ENCODE data around the gene CDIPT. TPM values are rescaled to one million over a fixed set of nuclear protein-coding genes. Genes with fewer than 3 reads are reported as not detected.
"Not testable (repeated sequence)": the region's sequence is repeated elsewhere in the genome, so short reads cannot be mapped to it uniquely, and the experiment has no call there.

CDIPT gene, protein sequence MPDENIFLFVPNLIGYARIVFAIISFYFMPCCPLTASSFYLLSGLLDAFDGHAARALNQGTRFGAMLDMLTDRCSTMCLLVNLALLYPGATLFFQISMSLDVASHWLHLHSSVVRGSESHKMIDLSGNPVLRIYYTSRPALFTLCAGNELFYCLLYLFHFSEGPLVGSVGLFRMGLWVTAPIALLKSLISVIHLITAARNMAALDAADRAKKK
- total RNA-seq: 10 to 100 TPM; 62.5 to 82.1 TPM

DNA sequence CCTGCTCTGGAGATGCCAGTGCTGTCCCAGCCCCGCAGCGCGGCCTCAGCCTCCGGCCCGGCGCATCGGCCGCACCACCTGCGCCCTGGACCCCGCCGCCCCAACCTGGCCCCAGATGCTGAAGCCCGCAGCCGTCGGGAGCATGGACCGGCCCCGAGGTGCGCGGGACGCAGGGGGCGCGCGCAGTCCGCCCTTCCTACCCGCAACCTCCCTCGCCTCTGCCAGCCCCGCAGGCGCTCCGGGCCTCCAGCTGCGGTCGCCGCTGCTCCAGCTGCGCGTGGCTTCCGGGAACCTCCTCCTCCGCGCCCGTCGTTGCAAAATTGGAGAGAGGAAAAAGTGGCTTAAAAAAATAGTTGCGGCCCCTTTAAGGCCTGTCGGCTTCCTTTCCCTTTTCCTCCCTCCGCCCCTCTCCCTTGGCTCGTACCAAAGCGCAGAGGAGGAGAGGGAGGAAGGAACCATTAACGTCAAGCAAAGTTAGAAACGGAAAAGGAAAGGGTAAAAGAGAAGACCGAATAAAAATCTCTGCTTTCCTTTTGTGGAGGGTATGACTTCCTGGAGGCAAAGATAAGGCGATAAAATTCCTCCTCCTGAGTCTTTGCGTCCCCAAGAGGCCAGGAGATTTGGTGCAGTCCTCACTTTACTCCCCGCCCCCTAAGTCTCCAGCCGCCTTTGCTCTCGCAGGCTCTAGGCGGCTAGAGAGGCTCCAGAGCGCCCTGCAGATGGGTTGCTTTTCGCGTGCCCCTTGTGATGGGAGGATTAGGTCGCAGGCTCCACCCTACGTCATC lies at the start of gene CDIPT:
Gene CDIPT (minus strand): TSS at position 343 of the 785 bp plus-strand sequence. CDS start 369 bp downstream, outside the sequence.
- H3K27ac Mint-ChIP-seq: peak within 1 kb of the TSS; percentile 100
- peaks cover 31% of the 10 kb centered on the region for H3K4me1 Mint-ChIP-seq
- CTCF ChIA-PET: interaction anchor here (0.6 to 2.2 kb wide), 11 partner anchors 8 to 109 kb away, joined by 3 to 4 read pairs (median 3); partner anchors contain the start of gene MVP

DNA sequence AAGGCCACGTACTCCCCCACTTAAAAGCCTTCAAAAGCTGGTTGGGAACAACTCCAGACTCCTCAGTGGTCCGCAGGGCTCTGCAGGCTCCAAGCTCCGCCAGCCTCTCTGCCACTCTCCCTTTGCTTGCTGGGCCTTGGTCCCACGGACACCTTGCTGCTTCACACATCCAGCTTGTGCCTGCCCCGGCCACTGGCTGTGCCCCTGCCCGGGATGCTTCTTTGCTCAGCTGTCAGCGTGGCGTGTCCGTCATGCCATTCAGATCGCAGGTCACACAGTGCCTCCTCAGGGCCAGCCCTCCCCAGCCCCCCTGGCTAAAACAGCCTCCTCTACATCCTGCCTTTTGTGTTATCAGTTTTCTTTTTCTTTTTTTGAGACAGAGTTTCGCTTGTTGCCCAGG lies 49.1 kb upstream of the CDIPT start:
- no peak overlapping the region for H3K27ac Mint-ChIP-seq
- CTCF ChIA-PET: no interaction called here
- H3K4me3 Mint-ChIP-seq: no peak overlapping the region
- H3K4me1 Mint-ChIP-seq: peaks cover 2% of the 10 kb centered on the region
- DNase-seq: no peak
- POLR2A ChIA-PET: no interaction called here
- H3K9me3 Mint-ChIP-seq: no peaks in the 10 kb centered on the region
- peaks cover 8% of the 10 kb centered on the region for H3K36me3 Mint-ChIP-seq (ENCODE audit: low read depth)
- no peaks in the 10 kb centered on the region for H3K27me3 Mint-ChIP-seq

More for the DNA sequence above, at the start of gene CDIPT:
- peaks cover 20% of the 10 kb centered on the region for H3K36me3 Mint-ChIP-seq (ENCODE audit: low read depth)
- POLR2A ChIA-PET: no interaction called here
- H3K27me3 Mint-ChIP-seq: no peaks in the 10 kb centered on the region
- no peaks in the 10 kb centered on the region for H3K9me3 Mint-ChIP-seq
- H3K4me3 Mint-ChIP-seq: peak within 1 kb of the TSS; percentile 98
- DNase-seq: peak; percentile 95

DNA sequence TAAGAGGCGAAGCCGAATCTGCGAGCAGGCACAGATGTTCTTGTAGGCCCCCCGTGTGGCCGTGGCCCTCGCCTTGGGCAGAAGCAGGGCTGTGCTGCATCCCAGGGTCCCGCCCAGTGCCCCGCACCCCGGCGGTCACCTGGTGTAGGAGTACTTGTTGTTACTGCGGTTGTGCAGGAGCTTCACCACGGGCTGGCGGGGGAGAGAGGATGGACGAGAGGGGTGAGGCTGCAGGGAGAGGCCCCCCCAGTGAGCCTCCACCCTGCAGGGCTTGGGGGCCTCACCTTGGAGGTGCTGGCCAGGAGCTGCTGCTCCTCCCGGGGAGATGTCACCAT lies 48.6 kb upstream of the CDIPT start:
- peaks cover 8% of the 10 kb centered on the region for H3K36me3 Mint-ChIP-seq (ENCODE audit: low read depth)
- no peak overlapping the region for H3K27ac Mint-ChIP-seq
- no peak overlapping the region for H3K4me3 Mint-ChIP-seq
- POLR2A ChIA-PET: no interaction called here
- H3K4me1 Mint-ChIP-seq: peaks cover 2% of the 10 kb centered on the region
- CTCF ChIA-PET: interaction anchor here (0.8 to 1.4 kb wide), 2 partner anchors 120 to 143 kb away, joined by 3 read pairs; no protein-coding TSS in a partner anchor
- no peak for DNase-seq
- H3K9me3 Mint-ChIP-seq: no peaks in the 10 kb centered on the region
- no peaks in the 10 kb centered on the region for H3K27me3 Mint-ChIP-seq

DNA sequence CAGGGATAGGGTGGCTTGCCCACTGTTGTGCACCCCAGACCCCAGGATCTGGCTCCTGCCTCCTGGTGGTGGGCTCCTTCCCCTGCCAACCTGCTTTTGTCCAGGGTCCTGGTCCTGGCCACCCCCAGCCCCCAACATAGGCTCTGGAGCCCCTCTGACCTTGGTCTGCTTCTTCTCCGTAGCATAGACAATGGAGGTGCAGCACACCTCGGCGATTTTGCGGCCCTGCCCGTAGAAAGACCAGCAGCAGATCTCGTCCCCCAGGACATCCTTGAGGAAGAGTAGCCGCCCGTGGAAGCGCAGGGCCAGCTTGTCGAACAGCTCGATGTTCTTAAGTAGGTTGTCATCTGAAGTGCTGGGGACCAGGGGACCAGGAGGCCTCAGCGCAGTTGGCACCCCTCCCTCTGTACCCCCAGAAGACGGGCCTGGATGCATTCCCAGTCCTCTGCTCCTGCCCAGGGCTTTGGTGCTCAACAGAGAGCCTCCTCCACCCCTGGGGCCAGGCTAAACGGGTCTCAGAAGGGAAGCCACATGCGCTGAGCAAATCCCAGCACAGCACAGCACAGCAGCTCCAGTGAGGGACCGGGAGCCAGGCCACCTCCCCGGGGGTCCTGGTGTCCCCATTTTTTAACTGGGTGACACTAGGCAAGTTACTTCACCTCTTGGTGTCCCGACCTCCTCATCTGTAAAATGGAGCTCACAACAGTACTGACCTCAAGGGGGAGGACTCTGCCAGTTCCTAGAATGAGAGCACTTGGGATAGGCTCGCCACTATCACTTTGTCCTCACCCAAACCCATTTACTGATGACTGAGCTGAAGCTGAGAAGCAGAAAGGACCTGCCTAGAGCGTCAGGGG lies 48.0 kb upstream of the CDIPT start:
- Mint-ChIP-seq H3K9me3 (no peaks in the 10 kb centered on the region), H3K27me3 (no peaks in the 10 kb centered on the region), H3K4me1 (peaks cover 2% of the 10 kb centered on the region), H3K27ac (no peak overlapping the region), H3K36me3 (ENCODE audit: low read depth) (peaks cover 12% of the 10 kb centered on the region), H3K4me3 (no peak overlapping the region)
- CTCF ChIA-PET: interaction anchor here (0.8 to 1.4 kb wide), 3 partner anchors 9 to 144 kb away, joined by 3 read pairs; no protein-coding TSS in a partner anchor
- POLR2A ChIA-PET: no interaction called here
- DNase-seq: no peak

DNA sequence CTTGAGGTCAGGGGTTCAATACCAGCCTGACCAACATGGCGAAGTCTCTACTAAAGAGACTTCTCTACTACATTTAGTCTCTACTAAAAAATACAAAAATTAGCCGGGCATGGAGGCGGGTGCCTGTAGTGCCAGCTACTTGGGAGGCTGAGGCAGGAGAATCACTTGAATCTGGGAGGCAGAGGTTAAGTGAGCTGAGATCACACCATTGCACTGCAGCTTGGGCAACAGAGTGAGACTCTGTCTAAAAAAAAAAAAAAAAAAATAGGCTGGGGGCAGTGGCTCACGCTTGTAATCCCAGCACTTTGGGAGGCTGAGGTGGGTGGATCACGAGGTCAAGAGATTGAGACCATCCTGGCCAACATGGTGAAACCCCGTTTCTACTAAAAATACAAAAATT lies 46.8 kb upstream of the CDIPT start:
- DNase-seq; H3K27ac Mint-ChIP-seq; H3K9me3 Mint-ChIP-seq; H3K36me3 Mint-ChIP-seq (ENCODE audit: low read depth); H3K27me3 Mint-ChIP-seq; H3K4me1 Mint-ChIP-seq; H3K4me3 Mint-ChIP-seq: not testable (repeated sequence)
- ChIA-PET POLR2A (interaction anchor here (0.6 kb wide), 1 partner anchor 77 kb away, joined by 4 read pairs; no protein-coding TSS in a partner anchor), CTCF (interaction anchor here (0.6 to 2.6 kb wide), 4 partner anchors 8 to 707 kb away, joined by 3 to 6 read pairs (median 3); partner anchors contain the start of genes ASPHD1 and SEZ6L2)

DNA sequence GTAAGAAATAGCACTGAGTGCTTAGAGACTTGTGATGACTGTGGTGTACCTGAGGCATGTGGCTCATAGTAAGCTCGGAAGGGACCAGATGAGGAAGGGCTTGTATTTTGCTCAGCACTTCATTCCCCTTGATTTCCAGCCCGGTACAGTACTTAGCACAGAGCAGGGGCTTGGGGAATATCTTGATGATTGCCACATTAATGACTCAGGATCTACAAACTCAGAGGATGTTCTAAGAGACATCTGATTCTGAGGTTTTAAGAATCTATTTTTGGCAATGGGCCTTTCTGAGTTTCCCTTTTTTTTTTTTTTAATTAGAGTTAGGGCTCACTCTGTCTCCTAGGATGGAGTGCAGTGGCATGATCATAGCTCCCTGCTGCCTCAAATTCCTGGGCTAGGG lies 46.4 kb upstream of the CDIPT start:
- H3K27me3 Mint-ChIP-seq: no peaks in the 10 kb centered on the region
- H3K4me3 Mint-ChIP-seq: no peak overlapping the region
- H3K9me3 Mint-ChIP-seq: no peaks in the 10 kb centered on the region
- peaks cover 2% of the 10 kb centered on the region for H3K4me1 Mint-ChIP-seq
- H3K36me3 Mint-ChIP-seq (ENCODE audit: low read depth): peaks cover 8% of the 10 kb centered on the region
- no peak for DNase-seq
- CTCF ChIA-PET: interaction anchor here (0.7 to 2.6 kb wide), 3 partner anchors 10 to 707 kb away, joined by 3 to 6 read pairs (median 4); partner anchors contain the start of genes ASPHD1 and SEZ6L2
- no peak overlapping the region for H3K27ac Mint-ChIP-seq
- POLR2A ChIA-PET: no interaction called here

DNA sequence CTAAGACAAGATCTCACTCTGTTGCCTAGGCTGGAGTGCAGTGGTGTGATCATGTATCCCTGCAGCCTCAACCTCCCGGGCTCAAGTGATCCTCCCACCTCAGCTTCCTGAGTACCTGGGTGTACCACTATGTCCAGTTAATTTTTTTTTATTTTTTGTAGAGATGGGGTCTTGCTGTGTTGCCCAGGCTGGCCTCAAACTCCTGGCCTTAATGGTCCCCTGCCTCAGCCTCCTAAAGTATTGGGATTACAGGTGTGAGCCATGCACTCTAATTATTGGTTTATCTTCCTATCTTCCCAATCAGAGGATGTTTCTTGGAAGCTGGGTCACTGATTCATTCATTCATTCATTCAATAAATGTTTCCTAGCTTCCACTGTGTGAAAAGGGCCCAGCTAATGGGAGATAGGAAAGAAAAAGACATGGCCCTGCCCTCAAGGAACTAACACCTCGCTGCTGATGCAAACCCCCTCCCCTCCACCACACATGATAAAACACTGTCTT lies 45.7 kb upstream of the CDIPT start:
- H3K27me3 Mint-ChIP-seq: no peaks in the 10 kb centered on the region
- no peak overlapping the region for H3K27ac Mint-ChIP-seq
- peaks cover 2% of the 10 kb centered on the region for H3K4me1 Mint-ChIP-seq
- H3K36me3 Mint-ChIP-seq (ENCODE audit: low read depth): peaks cover 6% of the 10 kb centered on the region
- no peaks in the 10 kb centered on the region for H3K9me3 Mint-ChIP-seq
- no peak for DNase-seq
- CTCF ChIA-PET: interaction anchor here (0.6 to 2.6 kb wide), 6 partner anchors 9 to 181 kb away, joined by 3 to 6 read pairs (median 4); partner anchors contain the start of genes ASPHD1, C16orf92 and SEZ6L2
- H3K4me3 Mint-ChIP-seq: no peak overlapping the region
- POLR2A ChIA-PET: no interaction called here

DNA sequence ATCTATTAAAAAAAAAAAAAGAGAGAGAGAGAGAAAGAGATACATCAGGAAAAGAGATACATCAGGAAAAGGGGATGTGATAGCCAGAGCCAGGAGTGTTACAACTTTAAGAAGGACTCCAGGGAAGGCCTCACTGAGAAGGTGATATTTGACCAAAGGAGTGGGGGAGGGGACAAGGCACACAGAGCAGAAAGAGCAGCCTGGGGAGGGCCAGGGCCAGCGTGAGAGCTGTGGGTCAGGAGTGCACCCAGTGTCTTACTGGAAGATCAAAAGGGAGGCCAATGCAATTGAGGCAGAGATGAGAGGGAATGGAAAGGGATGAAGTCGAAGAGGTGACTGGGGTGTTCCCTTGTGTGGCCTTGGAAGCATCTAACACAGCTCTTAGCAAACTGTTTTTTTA lies 44.9 kb upstream of the CDIPT start:
- ChIA-PET POLR2A (no interaction called here), CTCF (interaction anchor here (0.6 to 2.6 kb wide), 5 partner anchors 8 to 180 kb away, joined by 3 to 6 read pairs (median 3); partner anchors contain the start of genes ASPHD1, C16orf92 and SEZ6L2)
- no peaks in the 10 kb centered on the region for H3K27me3 Mint-ChIP-seq
- H3K36me3 Mint-ChIP-seq (ENCODE audit: low read depth): peaks cover 3% of the 10 kb centered on the region
- peaks cover 6% of the 10 kb centered on the region for H3K4me1 Mint-ChIP-seq
- H3K9me3 Mint-ChIP-seq: no peaks in the 10 kb centered on the region
- no peak overlapping the region for H3K4me3 Mint-ChIP-seq
- DNase-seq: no peak
- H3K27ac Mint-ChIP-seq: no peak overlapping the region

DNA sequence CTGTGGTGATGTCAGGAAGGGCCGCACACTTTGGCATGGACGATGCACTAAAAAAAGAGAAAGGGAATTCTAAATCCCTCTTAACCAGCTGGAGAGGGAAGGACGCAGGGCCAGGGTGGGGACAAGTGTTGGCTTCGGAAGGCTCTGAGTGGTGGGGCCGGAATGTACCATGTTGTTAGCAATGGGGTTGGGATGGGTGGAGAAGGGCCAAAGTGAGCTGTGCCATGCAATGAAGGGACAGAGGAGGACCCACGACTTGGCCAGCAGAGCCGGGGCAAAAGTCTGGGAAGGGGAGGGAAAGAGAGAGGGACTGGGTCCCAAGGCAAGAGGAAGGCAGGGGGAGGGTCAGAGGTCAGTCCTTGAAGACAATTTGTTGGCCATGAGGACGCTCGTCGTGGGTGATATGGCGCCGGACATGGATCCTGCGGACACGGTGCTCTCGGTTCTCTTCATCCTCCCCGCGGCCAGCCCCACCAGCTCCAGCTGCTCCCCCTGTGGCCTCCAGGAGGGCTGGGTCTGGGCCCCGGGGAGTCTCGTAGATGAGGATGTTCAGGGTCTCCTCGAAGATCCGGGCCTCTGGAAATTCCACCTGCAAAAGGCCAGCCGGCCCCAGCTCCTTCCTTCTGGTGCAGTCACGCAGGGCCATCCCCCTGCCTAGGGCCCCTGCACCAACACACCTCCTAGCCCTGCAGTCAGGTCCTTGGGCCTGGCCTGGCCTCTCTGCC lies 43.7 kb upstream of the CDIPT start:
- POLR2A ChIA-PET: no interaction called here
- Mint-ChIP-seq H3K4me1 (peaks cover 6% of the 10 kb centered on the region), H3K4me3 (no peak overlapping the region), H3K9me3 (no peaks in the 10 kb centered on the region), H3K36me3 (ENCODE audit: low read depth) (peaks cover 3% of the 10 kb centered on the region), H3K27me3 (no peaks in the 10 kb centered on the region), H3K27ac (no peak overlapping the region)
- CTCF ChIA-PET: no interaction called here
- no peak for DNase-seq

DNA sequence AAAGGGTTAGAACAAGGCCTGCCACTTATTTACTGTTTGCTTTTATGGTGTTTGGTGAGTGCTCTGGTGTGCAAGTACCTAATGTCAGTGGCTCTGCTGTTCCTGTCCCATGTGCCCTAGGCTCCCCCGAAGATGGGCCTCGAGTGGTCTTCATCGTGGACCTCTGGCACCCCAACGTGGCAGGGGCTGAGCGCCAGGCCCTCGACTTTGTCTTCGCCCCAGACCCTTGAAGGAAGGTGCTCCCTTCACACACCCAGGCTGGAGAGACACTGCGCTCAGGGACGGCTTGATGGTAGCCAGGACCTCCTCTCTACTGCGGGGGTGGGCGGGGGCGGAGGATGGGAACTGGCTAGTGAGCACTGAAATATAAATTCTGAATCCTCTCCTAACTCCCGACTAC lies 42.6 kb upstream of the CDIPT start:
- H3K4me3 Mint-ChIP-seq: no peak overlapping the region
- peaks cover 2% of the 10 kb centered on the region for H3K27me3 Mint-ChIP-seq
- ChIA-PET POLR2A (no interaction called here), CTCF (no interaction called here)
- no peaks in the 10 kb centered on the region for H3K9me3 Mint-ChIP-seq
- DNase-seq: no peak
- H3K36me3 Mint-ChIP-seq (ENCODE audit: low read depth): peaks cover 3% of the 10 kb centered on the region
- H3K4me1 Mint-ChIP-seq: peaks cover 8% of the 10 kb centered on the region
- no peak overlapping the region for H3K27ac Mint-ChIP-seq

DNA sequence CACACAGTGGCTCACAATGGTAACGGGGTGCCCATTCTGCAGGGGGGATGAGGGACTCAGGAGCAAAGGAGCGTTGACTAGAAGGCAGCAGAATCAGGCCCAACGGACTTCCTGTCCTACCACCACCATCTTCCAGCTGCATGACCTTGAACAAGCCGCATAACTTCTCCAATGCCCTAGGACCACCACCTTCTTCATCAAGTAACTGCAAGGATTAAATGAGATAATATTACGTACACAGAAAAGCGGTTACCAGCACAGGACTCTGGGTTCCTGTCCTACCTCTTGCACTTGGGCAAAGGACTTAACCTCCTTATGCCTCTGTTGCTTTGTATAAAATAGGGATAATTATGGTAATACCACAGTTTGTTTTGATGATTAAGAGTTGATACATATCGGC lies 41.9 kb upstream of the CDIPT start:
- no peaks in the 10 kb centered on the region for H3K9me3 Mint-ChIP-seq
- no peak overlapping the region for H3K27ac Mint-ChIP-seq
- H3K4me3 Mint-ChIP-seq: no peak overlapping the region
- CTCF ChIA-PET: interaction anchor here (0.9 to 1.0 kb wide), 2 partner anchors 11 to 19 kb away, joined by 3 read pairs; no protein-coding TSS in a partner anchor
- H3K36me3 Mint-ChIP-seq (ENCODE audit: low read depth): peaks cover 3% of the 10 kb centered on the region
- DNase-seq: no peak
- H3K4me1 Mint-ChIP-seq: peaks cover 11% of the 10 kb centered on the region
- POLR2A ChIA-PET: no interaction called here
- H3K27me3 Mint-ChIP-seq: peaks cover 4% of the 10 kb centered on the region

DNA sequence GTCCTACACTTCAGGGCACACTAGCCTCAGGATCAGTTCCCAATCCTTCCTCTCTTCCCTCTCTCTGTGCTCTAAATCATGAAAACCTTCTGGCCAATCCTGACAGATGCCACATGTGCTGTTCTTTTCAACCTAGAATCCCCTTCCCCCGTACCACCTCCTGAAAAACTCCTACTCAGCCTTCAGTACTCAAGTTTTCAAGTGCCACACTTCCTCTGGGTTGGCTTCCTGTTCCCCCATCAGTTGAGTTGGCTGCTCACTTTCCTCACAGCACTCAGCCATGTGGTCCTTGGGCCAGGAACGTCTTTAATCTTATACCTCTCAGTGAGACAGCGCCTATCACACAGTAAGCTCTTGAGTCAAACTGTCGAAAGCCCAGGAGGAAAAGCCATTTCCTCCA lies 40.6 kb upstream of the CDIPT start:
- H3K27me3 Mint-ChIP-seq: peaks cover 10% of the 10 kb centered on the region
- H3K36me3 Mint-ChIP-seq (ENCODE audit: low read depth): peaks cover 3% of the 10 kb centered on the region
- H3K4me3 Mint-ChIP-seq: no peak overlapping the region
- no peaks in the 10 kb centered on the region for H3K9me3 Mint-ChIP-seq
- ChIA-PET POLR2A (no interaction called here), CTCF (no interaction called here)
- H3K27ac Mint-ChIP-seq: no peak overlapping the region
- no peak for DNase-seq
- H3K4me1 Mint-ChIP-seq: peaks cover 12% of the 10 kb centered on the region
